ENCODE measurements around the gene BIRC3. TPM values are rescaled to one million over a fixed set of nuclear protein-coding genes. Genes with fewer than 3 reads are reported as not detected.

BIRC3 gene
- total RNA-seq, 2 experiments from 2014 or later, result 115 to 124 TPM

- Mint-ChIP-seq H3K36me3 (ENCODE audit: low read depth) (no peaks in the 10 kb centered on the region), H3K27ac (no peak overlapping the region), H3K9me3 (no peaks in the 10 kb centered on the region), H3K27me3 (peaks cover 22% of the 10 kb centered on the region), H3K4me1 (ENCODE audit: low read depth) (peaks cover 25% of the 10 kb centered on the region), H3K4me3 (no peak overlapping the region)
- Histone ChIP-seq H3K27ac (ENCODE audit: low read depth in 1 of 2, low read length in 2 of 2) (no peak overlapping the region), H3K4me3 (ENCODE audit: low read length) (no peak overlapping the region), H3K27me3 (ENCODE audit: control insufficient read depth in 1 of 2, insufficient read depth in 2 of 2, low read length in 2 of 2) (no peaks in the 10 kb centered on the region), H3K9me3 (ENCODE audit: control insufficient read depth in 1 of 2, insufficient read depth in 1 of 2, low read length in 2 of 2) (no peaks in the 10 kb centered on the region), H3K4me1 (ENCODE audit: insufficient read depth, low read length) (peaks cover 6% of the 10 kb centered on the region), H3K36me3 (ENCODE audit: insufficient read depth, low read length) (no peaks in the 10 kb centered on the region)
- no peak for TF ChIP-seq CTCF (IDR thresholded peaks at IDR 0.05)
- ChIA-PET POLR2A (no interaction called here), CTCF (no interaction called here)
- ATAC-seq (ENCODE audit: poor library complexity) (no peak), DNase-seq (no peak)
- intact Hi-C loops (cut with DNase I, micrococcal nuclease), result no loop called here
Measured at GRCh38 chr11:102274628-102275027, 42.7 kb upstream of the BIRC3 start.

- H3K4me1 Mint-ChIP-seq (ENCODE audit: low read depth), result peaks cover 18% of the 10 kb centered on the region
- no peaks in the 10 kb centered on the region for H3K9me3 Mint-ChIP-seq
- Histone ChIP-seq H3K27me3 (ENCODE audit: control insufficient read depth in 1 of 2, insufficient read depth in 2 of 2, low read length in 2 of 2) (no peaks in the 10 kb centered on the region), H3K4me3 (ENCODE audit: low read length) (no peak overlapping the region), H3K36me3 (ENCODE audit: insufficient read depth, low read length) (no peaks in the 10 kb centered on the region), H3K9me3 (ENCODE audit: control insufficient read depth in 1 of 2, insufficient read depth in 1 of 2, low read length in 2 of 2) (no peaks in the 10 kb centered on the region), H3K4me1 (ENCODE audit: insufficient read depth, low read length) (no peaks in the 10 kb centered on the region), H3K27ac (ENCODE audit: low read depth in 1 of 2, low read length in 2 of 2) (no peak overlapping the region)
- POLR2A ChIA-PET, result interaction anchor here (1.2 kb wide), 1 partner anchor 8 kb away, joined by 4 read pairs; no protein-coding TSS in a partner anchor
- CTCF ChIA-PET, result no interaction called here
- H3K27me3 Mint-ChIP-seq, result peaks cover 22% of the 10 kb centered on the region
- DNase-seq (no peak), ATAC-seq (ENCODE audit: poor library complexity) (no peak)
- TF ChIP-seq CTCF (IDR thresholded peaks at IDR 0.05), result no peak
- intact Hi-C loops (cut with DNase I, micrococcal nuclease), result no loop called here
- H3K27ac Mint-ChIP-seq, result no peak overlapping the region
- no peak overlapping the region for H3K4me3 Mint-ChIP-seq
- no peaks in the 10 kb centered on the region for H3K36me3 Mint-ChIP-seq (ENCODE audit: low read depth)
Measured at GRCh38 chr11:102276362-102276761, 40.9 kb upstream of the BIRC3 start.

- intact Hi-C loops (cut with DNase I, micrococcal nuclease), result no loop called here
- no peak overlapping the region for H3K4me3 Mint-ChIP-seq
- no peak for ATAC-seq (ENCODE audit: poor library complexity)
- H3K27ac Mint-ChIP-seq, result no peak overlapping the region
- H3K4me1 ChIP-seq (ENCODE audit: insufficient read depth, low read length), result no peaks in the 10 kb centered on the region
- TF ChIP-seq CTCF (IDR thresholded peaks at IDR 0.05), result no peak
- peaks cover 22% of the 10 kb centered on the region for H3K27me3 Mint-ChIP-seq
- H3K4me1 Mint-ChIP-seq (ENCODE audit: low read depth), result peaks cover 18% of the 10 kb centered on the region
- no peak overlapping the region for H3K27ac ChIP-seq (ENCODE audit: low read depth in 1 of 2, low read length in 2 of 2)
- no peaks in the 10 kb centered on the region for H3K9me3 ChIP-seq (ENCODE audit: control insufficient read depth in 1 of 2, insufficient read depth in 1 of 2, low read length in 2 of 2)
- H3K36me3 ChIP-seq (ENCODE audit: insufficient read depth, low read length), result no peaks in the 10 kb centered on the region
- DNase-seq, result no peak
- ChIA-PET CTCF (no interaction called here), POLR2A (interaction anchor here (1.2 kb wide), 1 partner anchor 8 kb away, joined by 4 read pairs; no protein-coding TSS in a partner anchor)
- no peak overlapping the region for H3K4me3 ChIP-seq (ENCODE audit: low read length)
- no peaks in the 10 kb centered on the region for H3K9me3 Mint-ChIP-seq
- H3K27me3 ChIP-seq (ENCODE audit: control insufficient read depth in 1 of 2, insufficient read depth in 2 of 2, low read length in 2 of 2), result no peaks in the 10 kb centered on the region
- H3K36me3 Mint-ChIP-seq (ENCODE audit: low read depth), result no peaks in the 10 kb centered on the region
Measured at GRCh38 chr11:102276783-102277182, 40.5 kb upstream of the BIRC3 start.

All from CD4-positive, alpha-beta T cell (primary cell).